H9 (cell line): Measurements from ENCODE around the gene C1orf52. TPM values are rescaled to one million over a fixed set of nuclear protein-coding genes. Genes with fewer than 3 reads are reported as not detected.

ENCODE experiments used
- DNase-seq: peaks from one replicate; pipeline ENCODE4 v3.0.0-alpha.2; 2017
- H2AFZ ChIP-seq: one replicate; pipeline ENCODE4 v1.6.1; 2013; ENCODE audit warnings: mild to moderate bottlenecking, low read length, control low read depth, moderate library complexity
- H2AK5ac ChIP-seq: 2 replicates; pipeline ENCODE4 v1.6.1; 2013; ENCODE audit warnings: low read length, control low read depth, mixed read lengths; ENCODE audit not compliant: insufficient read length
- H2BK120ac ChIP-seq: one replicate; pipeline ENCODE4 v1.6.1; 2013; ENCODE audit warnings: low read depth, mild to moderate bottlenecking, low read length, control low read depth, inconsistent platforms; ENCODE audit not compliant: poor library complexity, severe bottlenecking
- H2BK12ac ChIP-seq: 2 replicates; pipeline ENCODE4 v1.6.1; 2013; ENCODE audit warnings: low read length, control low read depth, mixed read lengths, low read depth; ENCODE audit not compliant: insufficient read length
- H2BK15ac ChIP-seq: 2 replicates; pipeline ENCODE4 v1.6.1; 2013; ENCODE audit warnings: low read depth, low read length, control low read depth
- H2BK20ac ChIP-seq: one replicate; pipeline ENCODE4 v1.6.1; 2013; ENCODE audit warnings: low read depth, mild to moderate bottlenecking, low read length, control low read depth, inconsistent platforms; ENCODE audit not compliant: poor library complexity, severe bottlenecking
- H2BK5ac ChIP-seq: 2 replicates; pipeline ENCODE4 v1.6.1; 2013; ENCODE audit warnings: low read length, control low read depth, mixed read lengths; ENCODE audit not compliant: insufficient read length
- H3K14ac ChIP-seq: 2 replicates; pipeline ENCODE4 v1.6.1; 2013; ENCODE audit warnings: low read length, control low read depth; ENCODE audit not compliant: insufficient read depth
- H3K18ac ChIP-seq: 2 replicates; pipeline ENCODE4 v1.6.1; 2013; ENCODE audit warnings: low read depth, mild to moderate bottlenecking, mixed read lengths, low read length, control low read depth; ENCODE audit not compliant: insufficient read length
- H3K23ac ChIP-seq: 2 replicates; pipeline ENCODE4 v1.6.1; 2013; ENCODE audit warnings: low read length, control low read depth, mixed read lengths, low read depth; ENCODE audit not compliant: insufficient read length
- H3K23me2 ChIP-seq: 2 replicates; pipeline ENCODE4 v1.6.1; 2013; ENCODE audit warnings: low read depth, mild to moderate bottlenecking, mixed read lengths, low read length, control low read depth; ENCODE audit not compliant: insufficient read length, poor library complexity, severe bottlenecking
- H3K27ac ChIP-seq: 2 replicates; pipeline ENCODE4 v1.5.1; 2013; ENCODE audit warnings: low read length, control low read depth, mixed read lengths, low read depth; ENCODE audit not compliant: insufficient read length
- H3K27me3 ChIP-seq: 2 replicates; pipeline ENCODE4 v1.6.1; 2013; ENCODE audit warnings: low read length, control low read depth, inconsistent platforms; ENCODE audit not compliant: insufficient read depth
- H3K4ac ChIP-seq: 2 replicates; pipeline ENCODE4 v1.6.1; 2013; ENCODE audit warnings: low read depth, mild to moderate bottlenecking, control low read depth, inconsistent platforms, low read length, moderate library complexity
- H3K4me1 ChIP-seq: 2 replicates; pipeline ENCODE4 v1.6.1; 2013; ENCODE audit warnings: low read length, control low read depth, inconsistent platforms; ENCODE audit not compliant: insufficient read depth
- H3K4me2 ChIP-seq: 2 replicates; pipeline ENCODE4 v1.6.1; 2013; ENCODE audit warnings: low read length, control low read depth, mixed read lengths; ENCODE audit not compliant: insufficient read length, insufficient read depth
- H3K56ac ChIP-seq: 2 replicates; pipeline ENCODE4 v1.6.1; 2013; ENCODE audit warnings: low read depth, mild to moderate bottlenecking, mixed read lengths, low read length, control low read depth; ENCODE audit not compliant: insufficient read length
- H3K79me1 ChIP-seq: 2 replicates; pipeline ENCODE4 v1.6.1; 2013; ENCODE audit warnings: low read depth, mild to moderate bottlenecking, moderate library complexity, low read length, control low read depth, inconsistent platforms; ENCODE audit not compliant: insufficient read depth, poor library complexity, severe bottlenecking
- H3K79me2 ChIP-seq: 2 replicates; pipeline ENCODE4 v1.6.1; 2013; ENCODE audit warnings: low read length, control low read depth, inconsistent platforms; ENCODE audit not compliant: insufficient read depth
- H3K9ac ChIP-seq: 2 replicates; pipeline ENCODE4 v1.6.1; 2013; ENCODE audit warnings: low read length, control low read depth, mixed read lengths; ENCODE audit not compliant: insufficient read length; ENCODE audit errors: extremely low read depth
- H3K9me3 ChIP-seq: one replicate; pipeline ENCODE4 v1.6.1; 2013; ENCODE audit warnings: low read depth, low read length, inconsistent platforms; ENCODE audit not compliant: control insufficient read depth
- H3T11ph ChIP-seq: one replicate; pipeline ENCODE4 v1.6.1; 2013; ENCODE audit warnings: mild to moderate bottlenecking, low read length, control low read depth, inconsistent platforms
- H4K20me1 ChIP-seq: one replicate; pipeline ENCODE4 v1.6.1; 2013; ENCODE audit not compliant: control insufficient read depth, insufficient read length, insufficient read depth
- H4K5ac ChIP-seq: 2 replicates; pipeline ENCODE4 v1.6.1; 2013; ENCODE audit warnings: low read depth, mild to moderate bottlenecking, mixed read lengths, low read length, control low read depth; ENCODE audit not compliant: insufficient read length
- H4K8ac ChIP-seq: replicated peaks from 2 replicates; pipeline ENCODE4 v1.6.1; 2013; ENCODE audit warnings: low read length, control low read depth, mixed read lengths, low read depth; ENCODE audit not compliant: insufficient read length
- H4K91ac ChIP-seq: 2 replicates; pipeline ENCODE4 v1.6.1; 2013; ENCODE audit warnings: low read depth, mild to moderate bottlenecking, moderate library complexity, mixed read lengths, low read length, control low read depth; ENCODE audit not compliant: insufficient read length
- H3K27ac Mint-ChIP-seq, 3 experiments: 2 replicates in 2 of 3; 3 replicates in 1 of 3; pipeline ENCODE4 v1.8.0; 2020 to 2021; ENCODE audit warnings: mixed read lengths in 3 of 3, mild to moderate bottlenecking in 1 of 3, moderate library complexity in 1 of 3
- H3K27me3 Mint-ChIP-seq: 2 replicates; pipeline ENCODE4 v1.8.0; 2021; ENCODE audit warnings: low read depth, mild to moderate bottlenecking, moderate library complexity, mixed read lengths
- H3K36me3 Mint-ChIP-seq, 3 experiments: 2 replicates in 2 of 3; 3 replicates in 1 of 3; pipeline ENCODE4 v1.8.0; 2020 to 2021; ENCODE audit warnings: low read depth in 3 of 3, mixed read lengths in 3 of 3; ENCODE audit not compliant: insufficient read depth in 1 of 3
- H3K4me1 Mint-ChIP-seq, 2 experiments: 2 replicates each; pipeline ENCODE4 v1.8.0; 2020; ENCODE audit warnings: mixed read lengths in 2 of 2
- H3K4me3 Mint-ChIP-seq, 2 experiments: 2 replicates in 1 of 2; 3 replicates in 1 of 2; pipeline ENCODE4 v1.8.0; 2020 to 2021; ENCODE audit warnings: mild to moderate bottlenecking in 2 of 2, mixed read lengths in 2 of 2, moderate library complexity in 1 of 2
- H3K9me3 Mint-ChIP-seq, 2 experiments: 2 replicates in 1 of 2; 3 replicates in 1 of 2; pipeline ENCODE4 v1.8.0; 2020; ENCODE audit warnings: mild to moderate bottlenecking in 2 of 2, mixed read lengths in 2 of 2, moderate library complexity in 1 of 2
- CTCF ChIP-seq: fragments of 200-600 bp; sonication (generic); conservative IDR thresholded peaks from 3 replicates; pipeline ENCODE4 v1.8.0; 2021; ENCODE audit warnings: antibody characterized with exemption, mild to moderate bottlenecking
- WGBS: extraction: QIAGEN DNeasy Blood & Tissue Kit; methylation state at CpG from one replicate; pipeline ENCODE4 v1.1.7; 2013; ENCODE audit warnings: missing lambda C conversion rate, low lambda C conversion rate, mixed read lengths; ENCODE audit not compliant: insufficient read length; ENCODE audit errors: extremely low coverage; 5-methylcytosine and 5-hydroxymethylcytosine counted together
- total RNA-seq: library from RNA; stranded (reverse); gene quantifications from 2 replicates; pipeline ENCODE4 v1.2.1, GENCODE V29; 2021

The C1orf52 gene
- total RNA-seq, 1 experiment from 2014 or later: 45.1 TPM

GRCh38 chr1:85220756-85221201 lies 38.7 kb downstream of the C1orf52 start:
- Histone ChIP-seq H2AK5ac (no peak overlapping the region), H3K79me2 (no peaks in the 10 kb centered on the region), H2BK15ac (no peak overlapping the region), H4K5ac (no peak overlapping the region), H3K4me2 (no peak overlapping the region), H2BK120ac (no peak overlapping the region), H3K27me3 (no peaks in the 10 kb centered on the region), H3K9me3 (no peaks in the 10 kb centered on the region), H3K56ac (no peak overlapping the region), H4K91ac (no peak overlapping the region), H3T11ph (no peak overlapping the region), H3K18ac (no peak overlapping the region), H2AFZ (peak overlapping the region; percentile 59), H3K4ac (no peak overlapping the region), H4K8ac (no peak overlapping the region), H3K4me1 (peaks cover 4% of the 10 kb centered on the region; the same call in 1 of the 2 replicates), H3K9ac (no peak overlapping the region), H3K79me1 (no peaks in the 10 kb centered on the region), H3K27ac (no peak overlapping the region), H3K23me2 (no peaks in the 10 kb centered on the region), H2BK20ac (no peak overlapping the region), H4K20me1 (no peaks in the 10 kb centered on the region), H2BK5ac (no peak overlapping the region), H2BK12ac (no peak overlapping the region), H3K23ac (no peak overlapping the region), H3K14ac (no peak overlapping the region; the same call in 1 of the 2 replicates)
- Mint-ChIP-seq H3K27ac (no peak overlapping the region), H3K4me3 (no peak overlapping the region), H3K9me3 (no peaks in the 10 kb centered on the region; a peak in 2 of 5 replicates), H3K36me3 (peaks cover 0 to 5% (median 0%) of the 10 kb centered on the region in 3 experiments; a peak in 2 of 7 replicates), H3K4me1 (peaks cover 36 to 37% of the 10 kb centered on the region in 2 experiments), H3K27me3 (no peaks in the 10 kb centered on the region; the same call in 1 of the 2 replicates)
- WGBS: no CpG with 5 or more reads among the region's 7 CpGs
- TF ChIP-seq CTCF: no peak
- no peak for DNase-seq
